RPMI8226 (cell line): ENCODE measurements around the gene H2AZ1.

ENCODE experiments used
- DNase-seq: peaks from one replicate; pipeline ENCODE4 v3.0.0-alpha.2; 2015

Gene H2AZ1

GRCh38 chr4:99945718-99946355, 4.2 kb downstream of the H2AZ1 start:
- DNase-seq, result peak; percentile 16

GRCh38 chr4:99943904-99944437, 6.1 kb downstream of the H2AZ1 start:
- DNase-seq, result no peak

GRCh38 chr4:99938243-99938753, 11.8 kb downstream of the H2AZ1 start:
- DNase-seq, result no peak

GRCh38 chr4:99934891-99935290, 15.2 kb downstream of the H2AZ1 start:
- DNase-seq, result no peak

- DNase-seq, result no peak
These were observed 22.5 kb downstream of the H2AZ1 start for GRCh38 chr4:99927566-99927965.

- no peak for DNase-seq
These were observed 28.9 kb downstream of the H2AZ1 start for GRCh38 chr4:99921174-99921573.

GRCh38 chr4:99918656-99919055, 31.4 kb downstream of the H2AZ1 start:
- no peak for DNase-seq

GRCh38 chr4:99917575-99917974, 32.5 kb downstream of the H2AZ1 start:
- no peak for DNase-seq

- DNase-seq, result no peak
These were observed 34.6 kb downstream of the H2AZ1 start for GRCh38 chr4:99915449-99915848.
